IMR-90 (cell line): ENCODE data around the gene GPC5. TPM values are rescaled to one million over a fixed set of nuclear protein-coding genes. Genes with fewer than 3 reads are reported as not detected.
A peak's percentile ranks its signal among the peaks of the same experiment; 100 is the strongest.

ENCODE experiments used
- ATAC-seq: fragments of 200-7000 bp; cut with Tn5 transposase; 2 replicates; pipeline ENCODE4 v1.9.1; 2020; ENCODE audit warnings: low read depth, mild to moderate bottlenecking, moderate library complexity
- BruUV-seq: library from RNA; stranded (reverse); fragments of 400-500 nt; replicated peaks from 2 replicates; lab custom pipeline; 2021; lab: Mats Ljungman, UMichigan
- CTCF ChIA-PET: fragments of 300-600 bp; formaldehyde crosslinking; extraction: SDS; loops from one replicate; lab custom pipeline; 2021; ENCODE audit warnings: antibody characterized with exemption; lab: Yijun Ruan, JAX
- POLR2A ChIA-PET: fragments of 300-600 bp; sonication (Branson Sonifier 250); formaldehyde crosslinking; loops from one replicate; lab custom pipeline; 2022; ENCODE audit warnings: antibody characterized with exemption; ENCODE audit not compliant: unreplicated experiment; lab: Charles Lee
- DNase-seq: peaks from one replicate; pipeline ENCODE4 v3.0.0; 2013
- H2AFZ ChIP-seq: replicated peaks from 2 replicates; pipeline ENCODE3; 2013; ENCODE audit warnings: low read length, mild to moderate bottlenecking; ENCODE audit not compliant: poor library complexity
- H2AK5ac ChIP-seq: 2 replicates; pipeline ENCODE4 v1.6.1; 2013; ENCODE audit warnings: low read depth, low read length, inconsistent platforms
- H2AK9ac ChIP-seq: replicated peaks from 2 replicates; pipeline ENCODE3; 2013; ENCODE audit warnings: mild to moderate bottlenecking, low read depth, low read length, moderate library complexity; ENCODE audit not compliant: poor library complexity
- H2BK120ac ChIP-seq: 2 replicates; pipeline ENCODE4 v1.6.1; 2013; ENCODE audit warnings: low read depth, low read length, inconsistent platforms
- H2BK15ac ChIP-seq: 3 replicates; pipeline ENCODE4 v1.6.1; 2013; ENCODE audit warnings: low read depth, low read length, inconsistent platforms
- H2BK20ac ChIP-seq: 2 replicates; pipeline ENCODE4 v1.6.1; 2013; ENCODE audit warnings: low read depth, mild to moderate bottlenecking, inconsistent platforms, low read length, moderate library complexity
- H2BK5ac ChIP-seq: 2 replicates; pipeline ENCODE4 v1.6.1; 2013; ENCODE audit warnings: mild to moderate bottlenecking, low read depth, low read length, inconsistent platforms; ENCODE audit not compliant: poor library complexity, severe bottlenecking
- H3K14ac ChIP-seq: replicated peaks from 2 replicates; pipeline ENCODE4 v1.6.1; 2013; ENCODE audit warnings: low read depth, low read length, inconsistent platforms
- H3K18ac ChIP-seq: 2 replicates; pipeline ENCODE4 v1.6.1; 2013; ENCODE audit warnings: low read depth, low read length, control low read depth
- H3K23ac ChIP-seq: 2 replicates; pipeline ENCODE4 v1.6.1; 2013; ENCODE audit warnings: low read depth, low read length, inconsistent platforms
- H3K27ac ChIP-seq: 2 replicates; pipeline ENCODE4 v1.5.1; 2013; ENCODE audit warnings: mild to moderate bottlenecking, control low read depth, low read length; ENCODE audit not compliant: insufficient read depth
- H3K27me3 ChIP-seq: 2 replicates; pipeline ENCODE4 v1.6.1; 2013; ENCODE audit warnings: low read length; ENCODE audit not compliant: control insufficient read depth, insufficient read depth
- H3K36me3 ChIP-seq: 2 replicates; pipeline ENCODE4 v1.6.1; 2013; ENCODE audit warnings: low read length, mixed read lengths; ENCODE audit not compliant: control insufficient read depth, insufficient read depth
- H3K4ac ChIP-seq: 2 replicates; pipeline ENCODE4 v1.6.1; 2013; ENCODE audit warnings: low read depth, low read length, inconsistent platforms
- H3K4me1 ChIP-seq: 2 replicates; pipeline ENCODE4 v1.6.1; 2013; ENCODE audit warnings: low read length, mixed read lengths; ENCODE audit not compliant: control insufficient read depth, insufficient read depth
- H3K4me2 ChIP-seq: 2 replicates; pipeline ENCODE4 v1.6.1; 2013; ENCODE audit warnings: low read depth, mild to moderate bottlenecking, control low read depth, low read length, moderate library complexity
- H3K4me3 ChIP-seq: 2 replicates; pipeline ENCODE4 v1.5.1; 2013; ENCODE audit warnings: low read depth, mild to moderate bottlenecking, control low read depth, low read length, moderate library complexity; ENCODE audit not compliant: insufficient read depth
- H3K56ac ChIP-seq: 2 replicates; pipeline ENCODE4 v1.6.1; 2013; ENCODE audit warnings: low read length, inconsistent platforms; ENCODE audit not compliant: insufficient read depth; ENCODE audit errors: extremely low read depth
- H3K79me1 ChIP-seq, 2 experiments: 2 replicates each; pipeline ENCODE4 v1.6.1; 2013; ENCODE audit warnings: low read length in 2 of 2, inconsistent platforms in 1 of 2, low read depth in 1 of 2
- H3K9ac ChIP-seq: 2 replicates; pipeline ENCODE4 v1.6.1; 2013; ENCODE audit warnings: low read depth, low read length, control low read depth
- H3K9me1 ChIP-seq: 2 replicates; pipeline ENCODE4 v1.6.1; 2013; ENCODE audit warnings: low read length, inconsistent platforms; ENCODE audit not compliant: insufficient read depth
- H3K9me3 ChIP-seq: 2 replicates; pipeline ENCODE4 v1.6.1; 2013; ENCODE audit warnings: low read length; ENCODE audit not compliant: control insufficient read depth, insufficient read depth
- H4K20me1 ChIP-seq: 2 replicates; pipeline ENCODE4 v1.6.1; 2013; ENCODE audit warnings: low read length, inconsistent platforms; ENCODE audit not compliant: insufficient read depth
- H4K5ac ChIP-seq: 2 replicates; pipeline ENCODE4 v1.6.1; 2013; ENCODE audit warnings: mild to moderate bottlenecking, low read depth, low read length, control low read depth
- H4K8ac ChIP-seq, 2 experiments: 2 replicates each; pipeline ENCODE4 v1.6.1; 2013; ENCODE audit warnings: low read depth in 2 of 2, low read length in 2 of 2, control low read depth in 1 of 2, inconsistent platforms in 1 of 2
- H4K91ac ChIP-seq: 2 replicates; pipeline ENCODE4 v1.6.1; 2013; ENCODE audit warnings: low read depth, low read length, inconsistent platforms; ENCODE audit not compliant: insufficient read depth
- BHLHE40 ChIP-seq: fragments of 150-350 bp; IDR thresholded peaks from 2 replicates; pipeline ENCODE4 v1.6.1; 2016; ENCODE audit warnings: mild to moderate bottlenecking, low read depth, low read length
- CEBPB ChIP-seq: IDR thresholded peaks from 2 replicates; pipeline ENCODE4 v1.6.1; 2012; ENCODE audit warnings: low read depth, low read length, improper control_type of control experiment
- CHD1 ChIP-seq: IDR thresholded peaks from 2 replicates; pipeline ENCODE4 v1.6.1; 2012; ENCODE audit warnings: low read depth, low read length, improper control_type of control experiment
- MAFK ChIP-seq: IDR thresholded peaks from 2 replicates; pipeline ENCODE4 v1.6.1; 2012; ENCODE audit warnings: low read depth, low read length, improper control_type of control experiment
- MAZ ChIP-seq: IDR thresholded peaks from 2 replicates; pipeline ENCODE4 v1.6.1; 2012; ENCODE audit warnings: low read depth, mild to moderate bottlenecking, low read length, improper control_type of control experiment, moderate library complexity, borderline replicate concordance
- NFE2L2 ChIP-seq: fragments of 150-350 bp; IDR thresholded peaks from 2 replicates; pipeline ENCODE4 v1.6.1; 2016; ENCODE audit warnings: low read depth, mild to moderate bottlenecking, low read length
- RAD21 ChIP-seq: IDR thresholded peaks from 2 replicates; pipeline ENCODE4 v1.6.1; 2012; ENCODE audit warnings: low read length, improper control_type of control experiment
- RCOR1 ChIP-seq: IDR thresholded peaks from 2 replicates; pipeline ENCODE4 v1.6.1; 2012; ENCODE audit warnings: mild to moderate bottlenecking, low read length, improper control_type of control experiment; ENCODE audit not compliant: insufficient replicate concordance
- RFX5 ChIP-seq: IDR thresholded peaks from 2 replicates; pipeline ENCODE4 v1.8.0; 2012; ENCODE audit warnings: low read depth, mild to moderate bottlenecking, low read length, moderate library complexity
- dilution Hi-C: fragments of 300-500 bp; cut with HindIII; formaldehyde crosslinking; loops from one replicate; pipeline ENCODE4 v1.14.3; 2018; ENCODE audit warnings: low sequenced_read_pairs; ENCODE audit not compliant: unreplicated experiment
- in situ Hi-C: fragments of 300-500 bp; cut with MboI; formaldehyde crosslinking; loops from 3 replicates; pipeline ENCODE4 v1.14.3; 2019; ENCODE audit warnings: low sequenced_read_pairs, inconsistent platforms, mixed read lengths
- intact Hi-C: fragments of 100-400 bp; cut with micrococcal nuclease; formaldehyde crosslinking; loops from 2 replicates; pipeline ENCODE4 v1.10.0; 2022
- polyA plus RNA-seq, 3 experiments: library from polyadenylated mRNA; depleted of rRNA; stranded (reverse); fragments of >200 nt; gene quantifications; 2 replicates each; pipeline ENCODE4 v1.2.3, GENCODE V29; 2012; ENCODE audit warnings: low replicate concordance in 1 of 3
- total RNA-seq: library from RNA; depleted of rRNA; stranded (reverse); fragments of >200 nt; gene quantifications from 2 replicates; pipeline ENCODE4 v1.2.3, GENCODE V29; 2012
- TF ChIP-seq, protein P1 (sequence below): fragments of 150-350 bp; IDR thresholded peaks from 2 replicates; pipeline ENCODE4 v1.6.1; 2017; ENCODE audit warnings: mild to moderate bottlenecking, antibody characterized with exemption, low read length, low read depth
- TF ChIP-seq, protein P2 (sequence below): fragments of 150-350 bp; IDR thresholded peaks from 2 replicates; pipeline ENCODE4 v1.6.1; 2016; ENCODE audit warnings: low read depth, mild to moderate bottlenecking, low read length, moderate library complexity, borderline replicate concordance
- TF ChIP-seq, protein P3 (sequence below): conservative IDR thresholded peaks from 2 replicates; pipeline ENCODE4 v1.5.1; 2012; ENCODE audit warnings: mild to moderate bottlenecking, low read depth, low read length, improper control_type of control experiment

Gene GPC5
- total and polyA plus RNA-seq, 2 of the 4 experiments (the other 2 are of a cell fraction): 0.94 to 1.8 TPM

DNA sequence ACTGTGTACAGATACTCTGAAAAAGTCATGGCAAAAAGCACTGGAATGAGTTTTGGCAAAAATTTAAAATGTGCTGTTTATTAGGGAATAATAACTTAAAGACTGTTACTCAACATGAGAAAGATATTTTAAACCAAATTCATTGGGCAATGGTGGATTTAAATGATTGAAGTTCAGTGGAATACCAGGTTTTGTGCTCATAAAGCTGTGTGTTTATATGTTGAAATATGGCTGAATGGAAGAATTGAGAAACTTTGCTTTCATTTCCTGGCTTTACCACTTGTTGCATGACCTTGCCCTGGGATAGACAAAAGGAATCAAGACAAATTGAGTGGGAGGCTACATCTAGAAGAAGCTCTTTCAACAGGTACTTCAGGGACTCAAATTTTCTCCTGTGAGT, 246.4 kb downstream of the GPC5 start:
- Histone ChIP-seq H2BK20ac (no peak overlapping the region), H3K79me1 (no peaks in the 10 kb centered on the region), H2BK5ac (no peak overlapping the region), H3K56ac (no peak overlapping the region), H4K20me1 (no peaks in the 10 kb centered on the region), H2AK5ac (no peak overlapping the region), H2AK9ac (no peak overlapping the region), H3K14ac (no peak overlapping the region), H3K9me1 (no peaks in the 10 kb centered on the region), H3K9ac (no peak overlapping the region), H3K18ac (no peak overlapping the region), H3K27me3 (no peaks in the 10 kb centered on the region), H3K27ac (no peak overlapping the region), H3K4me2 (no peak overlapping the region), H2BK15ac (no peak overlapping the region), H4K8ac (no peak overlapping the region), H3K4me3 (no peak overlapping the region), H3K4ac (no peak overlapping the region), H3K36me3 (no peaks in the 10 kb centered on the region), H3K23ac (no peak overlapping the region), H3K4me1 (no peaks in the 10 kb centered on the region), H4K5ac (no peak overlapping the region), H2BK120ac (no peak overlapping the region), H4K91ac (no peak overlapping the region), H3K9me3 (no peaks in the 10 kb centered on the region), H2AFZ (no peak overlapping the region)
- dilution Hi-C loops: no loop called here
- DNase-seq: peak; percentile 27
- in situ Hi-C loops: no loop called here
- BruUV-seq: no TSS peak
- no peak for ATAC-seq
- ChIA-PET POLR2A (no interaction called here), CTCF (no interaction called here)
- intact Hi-C loops: no loop called here
- TF ChIP-seq RAD21 (no peak), MAFK (no peak), CEBPB (no peak), CHD1 (no peak), BHLHE40 (no peak), NFE2L2 (no peak), MAZ (no peak), RCOR1 (no peak), RFX5 (no peak)
- TF ChIP-seq, protein P1, sequence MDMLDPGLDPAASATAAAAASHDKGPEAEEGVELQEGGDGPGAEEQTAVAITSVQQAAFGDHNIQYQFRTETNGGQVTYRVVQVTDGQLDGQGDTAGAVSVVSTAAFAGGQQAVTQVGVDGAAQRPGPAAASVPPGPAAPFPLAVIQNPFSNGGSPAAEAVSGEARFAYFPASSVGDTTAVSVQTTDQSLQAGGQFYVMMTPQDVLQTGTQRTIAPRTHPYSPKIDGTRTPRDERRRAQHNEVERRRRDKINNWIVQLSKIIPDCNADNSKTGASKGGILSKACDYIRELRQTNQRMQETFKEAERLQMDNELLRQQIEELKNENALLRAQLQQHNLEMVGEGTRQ: no peak
- TF ChIP-seq, protein P2, sequence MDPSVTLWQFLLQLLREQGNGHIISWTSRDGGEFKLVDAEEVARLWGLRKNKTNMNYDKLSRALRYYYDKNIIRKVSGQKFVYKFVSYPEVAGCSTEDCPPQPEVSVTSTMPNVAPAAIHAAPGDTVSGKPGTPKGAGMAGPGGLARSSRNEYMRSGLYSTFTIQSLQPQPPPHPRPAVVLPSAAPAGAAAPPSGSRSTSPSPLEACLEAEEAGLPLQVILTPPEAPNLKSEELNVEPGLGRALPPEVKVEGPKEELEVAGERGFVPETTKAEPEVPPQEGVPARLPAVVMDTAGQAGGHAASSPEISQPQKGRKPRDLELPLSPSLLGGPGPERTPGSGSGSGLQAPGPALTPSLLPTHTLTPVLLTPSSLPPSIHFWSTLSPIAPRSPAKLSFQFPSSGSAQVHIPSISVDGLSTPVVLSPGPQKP: no peak
- TF ChIP-seq, protein P3, sequence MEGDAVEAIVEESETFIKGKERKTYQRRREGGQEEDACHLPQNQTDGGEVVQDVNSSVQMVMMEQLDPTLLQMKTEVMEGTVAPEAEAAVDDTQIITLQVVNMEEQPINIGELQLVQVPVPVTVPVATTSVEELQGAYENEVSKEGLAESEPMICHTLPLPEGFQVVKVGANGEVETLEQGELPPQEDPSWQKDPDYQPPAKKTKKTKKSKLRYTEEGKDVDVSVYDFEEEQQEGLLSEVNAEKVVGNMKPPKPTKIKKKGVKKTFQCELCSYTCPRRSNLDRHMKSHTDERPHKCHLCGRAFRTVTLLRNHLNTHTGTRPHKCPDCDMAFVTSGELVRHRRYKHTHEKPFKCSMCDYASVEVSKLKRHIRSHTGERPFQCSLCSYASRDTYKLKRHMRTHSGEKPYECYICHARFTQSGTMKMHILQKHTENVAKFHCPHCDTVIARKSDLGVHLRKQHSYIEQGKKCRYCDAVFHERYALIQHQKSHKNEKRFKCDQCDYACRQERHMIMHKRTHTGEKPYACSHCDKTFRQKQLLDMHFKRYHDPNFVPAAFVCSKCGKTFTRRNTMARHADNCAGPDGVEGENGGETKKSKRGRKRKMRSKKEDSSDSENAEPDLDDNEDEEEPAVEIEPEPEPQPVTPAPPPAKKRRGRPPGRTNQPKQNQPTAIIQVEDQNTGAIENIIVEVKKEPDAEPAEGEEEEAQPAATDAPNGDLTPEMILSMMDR: no peak
